WTC11 (cell line): Measurements from ENCODE around the gene TRIM65. TPM values are rescaled to one million over a fixed set of nuclear protein-coding genes. Genes with fewer than 3 reads are reported as not detected.

ENCODE experiments used
- ATAC-seq: fragments of 200-7000 bp; cut with Tn5 transposase; 2 replicates; pipeline ENCODE4 v1.10.0; 2021; ENCODE audit warnings: mild to moderate bottlenecking, moderate library complexity
- CTCF ChIA-PET: fragments of 300-600 bp; sonication (Branson Sonifier 250); formaldehyde crosslinking; loops from one replicate; lab custom pipeline; 2021; ENCODE audit warnings: antibody characterized with exemption; lab: Charles Lee
- POLR2A ChIA-PET: fragments of 350-600 bp; sonication (Branson Sonifier 250); formaldehyde crosslinking; loops from one replicate; lab custom pipeline; 2021; ENCODE audit warnings: antibody characterized with exemption; lab: Charles Lee
- DNase-seq: peaks from one replicate; pipeline ENCODE4 v3.0.0; 2021; ENCODE audit warnings: low spot score
- H3K27ac Mint-ChIP-seq: 2 replicates; pipeline ENCODE4 v1.8.0; 2021; ENCODE audit warnings: mixed read lengths
- H3K27me3 Mint-ChIP-seq: 2 replicates; pipeline ENCODE4 v1.8.0; 2021; ENCODE audit warnings: low read depth, mild to moderate bottlenecking, moderate library complexity, mixed read lengths
- H3K36me3 Mint-ChIP-seq: 2 replicates; pipeline ENCODE4 v1.8.0; 2021; ENCODE audit warnings: mixed read lengths
- H3K4me1 Mint-ChIP-seq: 2 replicates; pipeline ENCODE4 v1.8.0; 2022; ENCODE audit warnings: mixed read lengths
- H3K4me3 Mint-ChIP-seq: 2 replicates; pipeline ENCODE4 v1.8.0; 2021; ENCODE audit warnings: mild to moderate bottlenecking, moderate library complexity, mixed read lengths
- H3K9me3 Mint-ChIP-seq: 2 replicates; pipeline ENCODE4 v1.8.0; 2021; ENCODE audit warnings: mixed read lengths
- AFF4 ChIP-seq: sonication (generic); formaldehyde crosslinking; IDR thresholded peaks from 2 replicates; pipeline ENCODE4 v1.8.1; 2023; ENCODE audit warnings: mild to moderate bottlenecking, missing genetic modification reagents, borderline replicate concordance
- ARID4B ChIP-seq: sonication (generic); formaldehyde crosslinking; IDR thresholded peaks from 2 replicates; pipeline ENCODE4 v1.8.0; 2023; ENCODE audit warnings: missing genetic modification reagents, mild to moderate bottlenecking, borderline replicate concordance
- ELF4 ChIP-seq: sonication (generic); formaldehyde crosslinking; IDR thresholded peaks from 2 replicates; pipeline ENCODE4 v1.8.1; 2022; ENCODE audit warnings: low read depth, mild to moderate bottlenecking, moderate library complexity, missing genetic modification reagents
- FOXJ3 ChIP-seq: sonication (generic); formaldehyde crosslinking; IDR thresholded peaks from 2 replicates; pipeline ENCODE4 v1.9.0; 2021; ENCODE audit warnings: missing genetic modification reagents, mild to moderate bottlenecking, borderline replicate concordance
- GABPB1 ChIP-seq: sonication (generic); formaldehyde crosslinking; IDR thresholded peaks from 2 replicates; pipeline ENCODE4 v1.8.1; 2023; ENCODE audit warnings: mild to moderate bottlenecking, missing genetic modification reagents
- IRF2 ChIP-seq: sonication (generic); formaldehyde crosslinking; IDR thresholded peaks from 2 replicates; pipeline ENCODE4 v1.8.0; 2022; ENCODE audit warnings: low read depth, missing genetic modification reagents, borderline replicate concordance
- OVOL2 ChIP-seq: fragments of 250-450 bp; sonication (Bioruptor Pico); IDR thresholded peaks from 2 replicates; pipeline ENCODE4 v1.9.0; 2021; ENCODE audit warnings: mild to moderate bottlenecking, borderline replicate concordance
- PRDM15 ChIP-seq: sonication (generic); formaldehyde crosslinking; IDR thresholded peaks from 2 replicates; pipeline ENCODE4 v1.8.0; 2022; ENCODE audit warnings: missing genetic modification reagents
- RELA ChIP-seq: sonication (generic); formaldehyde crosslinking; IDR thresholded peaks from 2 replicates; pipeline ENCODE4 v1.8.1; 2022; ENCODE audit warnings: missing genetic modification reagents, mild to moderate bottlenecking, borderline replicate concordance
- ZNF121 ChIP-seq: sonication (generic); formaldehyde crosslinking; IDR thresholded peaks from 2 replicates; pipeline ENCODE4 v1.8.0; 2023; ENCODE audit warnings: missing genetic modification reagents
- total RNA-seq: library from RNA; stranded (reverse); gene quantifications from 3 replicates; pipeline ENCODE4 v1.2.3, GENCODE V29; 2021
- TF ChIP-seq, protein P1 (sequence below): sonication (generic); formaldehyde crosslinking; IDR thresholded peaks from 2 replicates; pipeline ENCODE4 v1.8.1; 2022; ENCODE audit warnings: mild to moderate bottlenecking, missing genetic modification reagents, moderate library complexity, borderline replicate concordance
- TF ChIP-seq, protein P2 (sequence below): sonication (generic); formaldehyde crosslinking; IDR thresholded peaks from 2 replicates; pipeline ENCODE4 v1.8.1; 2023; ENCODE audit warnings: mild to moderate bottlenecking, missing genetic modification reagents
- TF ChIP-seq, protein P3 (sequence below): sonication (generic); formaldehyde crosslinking; IDR thresholded peaks from 2 replicates; pipeline ENCODE4 v1.8.1; 2022; ENCODE audit warnings: missing genetic modification reagents, borderline replicate concordance
- TF ChIP-seq, protein P4 (sequence below): sonication (generic); formaldehyde crosslinking; IDR thresholded peaks from 2 replicates; pipeline ENCODE4 v1.8.1; 2023; ENCODE audit warnings: mild to moderate bottlenecking, missing genetic modification reagents

The TRIM65 gene
- total RNA-seq, 1 experiment from 2014 or later = 56.4 TPM

DNA sequence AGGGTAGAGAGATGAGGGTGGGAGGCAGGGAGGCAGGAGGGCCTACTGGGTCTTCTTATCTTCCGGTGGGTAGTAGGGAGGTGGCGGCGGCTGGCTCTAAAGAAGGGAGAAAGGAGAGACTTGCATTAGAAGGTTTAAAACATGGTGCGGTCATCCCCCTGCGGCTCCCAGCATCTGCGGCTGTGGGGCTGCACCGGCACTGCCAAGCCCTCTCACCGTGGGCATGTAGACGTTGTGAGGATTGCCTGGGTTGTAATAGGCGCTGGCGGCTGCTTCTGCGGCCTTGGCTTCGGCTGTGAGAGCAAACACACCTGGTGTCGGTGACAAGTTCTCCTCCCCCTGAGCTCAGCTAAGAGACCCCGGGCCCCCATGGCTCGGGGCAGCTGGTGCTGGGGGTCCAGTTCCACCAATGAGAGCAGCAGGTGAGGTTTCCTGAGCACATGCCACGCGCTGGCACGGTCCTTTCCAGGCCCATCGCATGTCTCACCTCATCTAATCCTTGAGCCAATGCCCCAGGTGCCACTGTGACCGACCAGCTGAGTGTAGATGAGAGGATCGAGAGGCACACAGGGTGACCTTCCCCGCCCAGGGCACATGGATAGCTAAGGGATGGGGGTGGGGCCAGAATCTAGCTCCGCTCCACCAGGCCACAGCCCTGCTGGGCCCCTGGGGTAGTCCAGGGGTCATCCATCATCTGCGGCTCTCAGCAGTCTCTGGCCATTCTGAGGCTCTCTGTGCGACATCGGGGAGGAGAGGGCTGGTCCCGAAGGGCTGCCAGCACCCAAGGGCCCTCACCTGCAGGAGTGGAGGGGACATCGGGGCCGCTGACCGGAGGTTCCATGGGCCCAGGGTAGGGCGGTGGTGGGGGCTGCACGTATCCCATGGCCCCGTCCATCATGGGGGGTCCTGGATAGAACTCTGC is 49.8 kb downstream of the TRIM65 start:
- CTCF ChIA-PET = interaction anchor here (0.6 to 8.8 kb wide), 11 partner anchors 8 to 132 kb away, joined by 3 to 180 read pairs (median 10); partner anchors contain the start of genes ACOX1, GALK1, MRPL38 and TEN1
- Mint-ChIP-seq H3K27me3 (no peaks in the 10 kb centered on the region), H3K27ac (no peak overlapping the region), H3K36me3 (peaks cover 32% of the 10 kb centered on the region), H3K9me3 (no peaks in the 10 kb centered on the region), H3K4me3 (no peak overlapping the region), H3K4me1 (peaks cover 21% of the 10 kb centered on the region)
- no peak for ATAC-seq
- POLR2A ChIA-PET = interaction anchor here (2.7 kb wide), 1 partner anchor 8 kb away, joined by 12 read pairs; the partner anchor contains the start of gene WBP2
- no peak for DNase-seq
- no peak for TF ChIP-seq ZNF121 (CRISPR knock-in tag)
- TF ChIP-seq ARID4B = no peak
- TF ChIP-seq GABPB1 (CRISPR knock-in tag) = peak; percentile 72
- TF ChIP-seq IRF2 (CRISPR knock-in tag) = no peak
- TF ChIP-seq, protein P1, sequence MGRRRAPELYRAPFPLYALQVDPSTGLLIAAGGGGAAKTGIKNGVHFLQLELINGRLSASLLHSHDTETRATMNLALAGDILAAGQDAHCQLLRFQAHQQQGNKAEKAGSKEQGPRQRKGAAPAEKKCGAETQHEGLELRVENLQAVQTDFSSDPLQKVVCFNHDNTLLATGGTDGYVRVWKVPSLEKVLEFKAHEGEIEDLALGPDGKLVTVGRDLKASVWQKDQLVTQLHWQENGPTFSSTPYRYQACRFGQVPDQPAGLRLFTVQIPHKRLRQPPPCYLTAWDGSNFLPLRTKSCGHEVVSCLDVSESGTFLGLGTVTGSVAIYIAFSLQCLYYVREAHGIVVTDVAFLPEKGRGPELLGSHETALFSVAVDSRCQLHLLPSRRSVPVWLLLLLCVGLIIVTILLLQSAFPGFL (CRISPR knock-in tag) = peak; percentile 49; the same call in 1 of the 2 replicates
- TF ChIP-seq OVOL2 (CRISPR knock-in tag) = no peak
- no peak for TF ChIP-seq RELA (CRISPR knock-in tag)
- TF ChIP-seq, protein P2, sequence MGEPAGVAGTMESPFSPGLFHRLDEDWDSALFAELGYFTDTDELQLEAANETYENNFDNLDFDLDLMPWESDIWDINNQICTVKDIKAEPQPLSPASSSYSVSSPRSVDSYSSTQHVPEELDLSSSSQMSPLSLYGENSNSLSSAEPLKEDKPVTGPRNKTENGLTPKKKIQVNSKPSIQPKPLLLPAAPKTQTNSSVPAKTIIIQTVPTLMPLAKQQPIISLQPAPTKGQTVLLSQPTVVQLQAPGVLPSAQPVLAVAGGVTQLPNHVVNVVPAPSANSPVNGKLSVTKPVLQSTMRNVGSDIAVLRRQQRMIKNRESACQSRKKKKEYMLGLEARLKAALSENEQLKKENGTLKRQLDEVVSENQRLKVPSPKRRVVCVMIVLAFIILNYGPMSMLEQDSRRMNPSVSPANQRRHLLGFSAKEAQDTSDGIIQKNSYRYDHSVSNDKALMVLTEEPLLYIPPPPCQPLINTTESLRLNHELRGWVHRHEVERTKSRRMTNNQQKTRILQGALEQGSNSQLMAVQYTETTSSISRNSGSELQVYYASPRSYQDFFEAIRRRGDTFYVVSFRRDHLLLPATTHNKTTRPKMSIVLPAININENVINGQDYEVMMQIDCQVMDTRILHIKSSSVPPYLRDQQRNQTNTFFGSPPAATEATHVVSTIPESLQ (CRISPR knock-in tag) = no peak
- TF ChIP-seq, protein P3, sequence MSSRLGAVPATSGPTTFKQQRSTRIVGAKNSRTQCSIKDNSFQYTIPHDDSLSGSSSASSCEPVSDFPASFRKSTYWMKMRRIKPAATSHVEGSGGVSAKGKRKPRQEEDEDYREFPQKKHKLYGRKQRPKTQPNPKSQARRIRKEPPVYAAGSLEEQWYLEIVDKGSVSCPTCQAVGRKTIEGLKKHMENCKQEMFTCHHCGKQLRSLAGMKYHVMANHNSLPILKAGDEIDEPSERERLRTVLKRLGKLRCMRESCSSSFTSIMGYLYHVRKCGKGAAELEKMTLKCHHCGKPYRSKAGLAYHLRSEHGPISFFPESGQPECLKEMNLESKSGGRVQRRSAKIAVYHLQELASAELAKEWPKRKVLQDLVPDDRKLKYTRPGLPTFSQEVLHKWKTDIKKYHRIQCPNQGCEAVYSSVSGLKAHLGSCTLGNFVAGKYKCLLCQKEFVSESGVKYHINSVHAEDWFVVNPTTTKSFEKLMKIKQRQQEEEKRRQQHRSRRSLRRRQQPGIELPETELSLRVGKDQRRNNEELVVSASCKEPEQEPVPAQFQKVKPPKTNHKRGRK (CRISPR knock-in tag) = no peak
- no peak for TF ChIP-seq PRDM15 (CRISPR knock-in tag)
- no peak for TF ChIP-seq ELF4
- TF ChIP-seq FOXJ3 (CRISPR knock-in tag) = no peak
- TF ChIP-seq AFF4 (CRISPR knock-in tag) = no peak
- TF ChIP-seq, protein P4, sequence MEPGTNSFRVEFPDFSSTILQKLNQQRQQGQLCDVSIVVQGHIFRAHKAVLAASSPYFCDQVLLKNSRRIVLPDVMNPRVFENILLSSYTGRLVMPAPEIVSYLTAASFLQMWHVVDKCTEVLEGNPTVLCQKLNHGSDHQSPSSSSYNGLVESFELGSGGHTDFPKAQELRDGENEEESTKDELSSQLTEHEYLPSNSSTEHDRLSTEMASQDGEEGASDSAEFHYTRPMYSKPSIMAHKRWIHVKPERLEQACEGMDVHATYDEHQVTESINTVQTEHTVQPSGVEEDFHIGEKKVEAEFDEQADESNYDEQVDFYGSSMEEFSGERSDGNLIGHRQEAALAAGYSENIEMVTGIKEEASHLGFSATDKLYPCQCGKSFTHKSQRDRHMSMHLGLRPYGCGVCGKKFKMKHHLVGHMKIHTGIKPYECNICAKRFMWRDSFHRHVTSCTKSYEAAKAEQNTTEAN (CRISPR knock-in tag) = no peak
